SK-N-SH treated with all-trans-retinoic acid at 6 μM for 48 hours (cell line): ENCODE results near the gene FPR3.

Experiments used
- ATAC-seq: fragments of 200-7000 bp; cut with Tn5 transposase; 3 replicates; pipeline ENCODE4 v1.9.1; 2020; ENCODE audit warnings: mild to moderate bottlenecking, moderate library complexity
- ARNTL ChIP-seq: fragments of 450-650 bp; formaldehyde crosslinking; IDR thresholded peaks from 2 replicates; pipeline ENCODE4 v1.5.0; 2020; ENCODE audit warnings: low read depth, mild to moderate bottlenecking, moderate library complexity, borderline replicate concordance
- CSDC2 ChIP-seq: fragments of 250-450 bp; sonication (Bioruptor Pico); IDR thresholded peaks from 2 replicates; pipeline ENCODE4 v1.5.0; 2020; ENCODE audit warnings: mild to moderate bottlenecking, moderate library complexity
- ESRRG ChIP-seq: fragments of 250-450 bp; sonication (Bioruptor Pico); IDR thresholded peaks from 2 replicates; pipeline ENCODE4 v1.6.1; 2021; ENCODE audit warnings: mild to moderate bottlenecking
- GLIS3 ChIP-seq: fragments of 250-450 bp; sonication (Bioruptor Pico); IDR thresholded peaks from 2 replicates; pipeline ENCODE4 v1.5.0; 2020; ENCODE audit warnings: mild to moderate bottlenecking, moderate library complexity
- ISL1 ChIP-seq: fragments of 250-450 bp; sonication (Bioruptor Pico); IDR thresholded peaks from 2 replicates; pipeline ENCODE4 v2.1.2; 2022; ENCODE audit warnings: mild to moderate bottlenecking, moderate library complexity
- OSR1 ChIP-seq: fragments of 250-450 bp; sonication (Bioruptor Pico); IDR thresholded peaks from 2 replicates; pipeline ENCODE4 v1.8.0; 2022; ENCODE audit warnings: moderate library complexity, mild to moderate bottlenecking, inconsistent platforms
- PPARA ChIP-seq: fragments of 250-450 bp; sonication (Bioruptor Pico); IDR thresholded peaks from 2 replicates; pipeline ENCODE4 v1.5.0; 2020; ENCODE audit warnings: mild to moderate bottlenecking, borderline replicate concordance
- RARB ChIP-seq: fragments of 250-450 bp; sonication (Bioruptor Pico); IDR thresholded peaks from 2 replicates; pipeline ENCODE4 v1.8.0; 2021; ENCODE audit warnings: mild to moderate bottlenecking, moderate library complexity
- SNAI2 ChIP-seq: fragments of 250-450 bp; sonication (Bioruptor Pico); IDR thresholded peaks from 2 replicates; pipeline ENCODE4 v1.5.0; 2020; ENCODE audit warnings: mild to moderate bottlenecking, moderate library complexity
- TCF4 ChIP-seq: fragments of 250-450 bp; sonication (Bioruptor Pico); IDR thresholded peaks from 2 replicates; pipeline ENCODE4 v1.8.0; 2021; ENCODE audit warnings: mild to moderate bottlenecking, moderate library complexity, borderline replicate concordance
- TOX ChIP-seq: fragments of 250-450 bp; sonication (Bioruptor Pico); IDR thresholded peaks from 2 replicates; pipeline ENCODE4 v1.8.0; 2021; ENCODE audit warnings: mild to moderate bottlenecking, moderate library complexity, borderline replicate concordance
- TSHZ2 ChIP-seq: fragments of 250-450 bp; sonication (Bioruptor Pico); IDR thresholded peaks from 2 replicates; pipeline ENCODE4 v1.5.0; 2020; ENCODE audit warnings: mild to moderate bottlenecking, moderate library complexity
- ZC3H10 ChIP-seq: fragments of 250-450 bp; sonication (Bioruptor Pico); IDR thresholded peaks from 2 replicates; pipeline ENCODE4 v1.5.1; 2021; ENCODE audit warnings: mild to moderate bottlenecking, moderate library complexity
- ZFP3 ChIP-seq: fragments of 250-450 bp; sonication (Bioruptor Pico); IDR thresholded peaks from 2 replicates; pipeline ENCODE4 v1.5.0; 2020; ENCODE audit warnings: mild to moderate bottlenecking, moderate library complexity
- ZFP30 ChIP-seq: fragments of 450-650 bp; formaldehyde crosslinking; IDR thresholded peaks from 2 replicates; pipeline ENCODE4 v1.5.0; 2022; ENCODE audit warnings: mild to moderate bottlenecking, moderate library complexity
- ZNF565 ChIP-seq: fragments of 450-650 bp; formaldehyde crosslinking; conservative IDR thresholded peaks from 2 replicates; pipeline ENCODE4 v1.5.0; 2020; ENCODE audit warnings: low read depth, mild to moderate bottlenecking, moderate library complexity
- ZNF70 ChIP-seq: fragments of 450-650 bp; formaldehyde crosslinking; IDR thresholded peaks from 2 replicates; pipeline ENCODE4 v1.5.0; 2020; ENCODE audit warnings: mild to moderate bottlenecking, moderate library complexity
- TF ChIP-seq, protein P1 (sequence below): fragments of 250-450 bp; sonication (Bioruptor Pico); IDR thresholded peaks from 2 replicates; pipeline ENCODE4 v1.8.0; 2020; ENCODE audit warnings: mild to moderate bottlenecking, moderate library complexity, borderline replicate concordance
- TF ChIP-seq, protein P2 (sequence below): fragments of 250-450 bp; sonication (Bioruptor Pico); IDR thresholded peaks from 2 replicates; pipeline ENCODE4 v1.8.0; 2021; ENCODE audit warnings: low read depth, mild to moderate bottlenecking, moderate library complexity, borderline replicate concordance
- TF ChIP-seq, protein P3 (sequence below): fragments of 250-450 bp; sonication (Bioruptor Pico); IDR thresholded peaks from 2 replicates; pipeline ENCODE4 v1.5.1; 2021; ENCODE audit warnings: mild to moderate bottlenecking, moderate library complexity

FPR3 gene

GRCh38 chr19:51809787-51810186 lies 14.8 kb downstream of the FPR3 start (continued):
- TF ChIP-seq, protein P1, sequence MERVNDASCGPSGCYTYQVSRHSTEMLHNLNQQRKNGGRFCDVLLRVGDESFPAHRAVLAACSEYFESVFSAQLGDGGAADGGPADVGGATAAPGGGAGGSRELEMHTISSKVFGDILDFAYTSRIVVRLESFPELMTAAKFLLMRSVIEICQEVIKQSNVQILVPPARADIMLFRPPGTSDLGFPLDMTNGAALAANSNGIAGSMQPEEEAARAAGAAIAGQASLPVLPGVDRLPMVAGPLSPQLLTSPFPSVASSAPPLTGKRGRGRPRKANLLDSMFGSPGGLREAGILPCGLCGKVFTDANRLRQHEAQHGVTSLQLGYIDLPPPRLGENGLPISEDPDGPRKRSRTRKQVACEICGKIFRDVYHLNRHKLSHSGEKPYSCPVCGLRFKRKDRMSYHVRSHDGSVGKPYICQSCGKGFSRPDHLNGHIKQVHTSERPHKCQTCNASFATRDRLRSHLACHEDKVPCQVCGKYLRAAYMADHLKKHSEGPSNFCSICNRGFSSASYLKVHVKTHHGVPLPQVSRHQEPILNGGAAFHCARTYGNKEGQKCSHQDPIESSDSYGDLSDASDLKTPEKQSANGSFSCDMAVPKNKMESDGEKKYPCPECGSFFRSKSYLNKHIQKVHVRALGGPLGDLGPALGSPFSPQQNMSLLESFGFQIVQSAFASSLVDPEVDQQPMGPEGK (CRISPR knock-in tag) = no peak
- TF ChIP-seq, all 23 proteins: peak for 0

DNA sequence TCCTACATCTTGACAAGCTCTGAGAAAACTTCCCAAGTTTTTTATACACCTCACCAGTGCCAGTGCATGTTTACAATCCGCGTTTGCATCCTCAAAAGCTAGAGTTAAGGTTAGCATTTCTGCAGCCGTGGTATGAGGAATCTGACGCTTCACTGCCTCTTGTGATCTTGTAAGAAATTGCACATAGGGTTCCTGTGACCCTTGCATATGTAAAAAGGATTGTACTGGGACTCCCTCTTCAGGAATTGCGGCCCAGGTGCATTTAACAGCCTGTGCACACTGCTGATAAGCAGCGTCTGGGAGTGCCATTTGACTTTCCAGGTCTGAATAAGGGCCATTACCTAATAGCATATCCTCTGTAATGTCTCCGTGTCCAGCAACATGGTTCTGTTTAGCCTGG lies 15.3 kb downstream of the FPR3 start:
- TF ChIP-seq TCF4 (CRISPR knock-in tag) = no peak
- TF ChIP-seq TOX (CRISPR knock-in tag) = no peak
- TF ChIP-seq ISL1 = no peak
- TF ChIP-seq TSHZ2 (CRISPR knock-in tag) = no peak
- ATAC-seq = 0 out of 3 replicates have a peak, but pooled peaks have one; percentile 37

- TF ChIP-seq GLIS3 (no peak), TOX (CRISPR knock-in tag) (no peak), ZNF70 (CRISPR knock-in tag) (no peak), SNAI2 (CRISPR knock-in tag) (no peak), OSR1 (CRISPR knock-in tag) (no peak), PPARA (no peak), ZFP3 (no peak), CSDC2 (CRISPR knock-in tag) (no peak), ISL1 (no peak), ESRRG (no peak)
- TF ChIP-seq, protein P2, sequence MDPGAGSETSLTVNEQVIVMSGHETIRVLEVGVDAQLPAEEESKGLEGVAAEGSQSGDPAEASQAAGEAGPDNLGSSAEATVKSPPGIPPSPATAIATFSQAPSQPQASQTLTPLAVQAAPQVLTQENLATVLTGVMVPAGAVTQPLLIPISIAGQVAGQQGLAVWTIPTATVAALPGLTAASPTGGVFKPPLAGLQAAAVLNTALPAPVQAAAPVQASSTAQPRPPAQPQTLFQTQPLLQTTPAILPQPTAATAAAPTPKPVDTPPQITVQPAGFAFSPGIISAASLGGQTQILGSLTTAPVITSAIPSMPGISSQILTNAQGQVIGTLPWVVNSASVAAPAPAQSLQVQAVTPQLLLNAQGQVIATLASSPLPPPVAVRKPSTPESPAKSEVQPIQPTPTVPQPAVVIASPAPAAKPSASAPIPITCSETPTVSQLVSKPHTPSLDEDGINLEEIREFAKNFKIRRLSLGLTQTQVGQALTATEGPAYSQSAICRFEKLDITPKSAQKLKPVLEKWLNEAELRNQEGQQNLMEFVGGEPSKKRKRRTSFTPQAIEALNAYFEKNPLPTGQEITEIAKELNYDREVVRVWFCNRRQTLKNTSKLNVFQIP = no peak
- TF ChIP-seq, protein P3, sequence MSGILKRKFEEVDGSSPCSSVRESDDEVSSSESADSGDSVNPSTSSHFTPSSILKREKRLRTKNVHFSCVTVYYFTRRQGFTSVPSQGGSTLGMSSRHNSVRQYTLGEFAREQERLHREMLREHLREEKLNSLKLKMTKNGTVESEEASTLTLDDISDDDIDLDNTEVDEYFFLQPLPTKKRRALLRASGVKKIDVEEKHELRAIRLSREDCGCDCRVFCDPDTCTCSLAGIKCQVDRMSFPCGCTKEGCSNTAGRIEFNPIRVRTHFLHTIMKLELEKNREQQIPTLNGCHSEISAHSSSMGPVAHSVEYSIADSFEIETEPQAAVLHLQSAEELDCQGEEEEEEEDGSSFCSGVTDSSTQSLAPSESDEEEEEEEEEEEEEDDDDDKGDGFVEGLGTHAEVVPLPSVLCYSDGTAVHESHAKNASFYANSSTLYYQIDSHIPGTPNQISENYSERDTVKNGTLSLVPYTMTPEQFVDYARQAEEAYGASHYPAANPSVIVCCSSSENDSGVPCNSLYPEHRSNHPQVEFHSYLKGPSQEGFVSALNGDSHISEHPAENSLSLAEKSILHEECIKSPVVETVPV = no peak
Observed at GRCh38 chr19:51811344-51811743, 16.4 kb downstream of the FPR3 start.

GRCh38 chr19:51815043-51815442 lies 20.1 kb downstream of the FPR3 start:
- ATAC-seq = no peak
- TF ChIP-seq ZNF565 (CRISPR knock-in tag) (no peak), TCF4 (CRISPR knock-in tag) (no peak), SNAI2 (CRISPR knock-in tag) (no peak), ZFP30 (CRISPR knock-in tag) (no peak), RARB (no peak), ISL1 (no peak), ZC3H10 (no peak)
- TF ChIP-seq, protein P2 = no peak

More at GRCh38 chr19:51811344-51811743, 16.4 kb downstream of the FPR3 start:
- no peak for ATAC-seq

DNA sequence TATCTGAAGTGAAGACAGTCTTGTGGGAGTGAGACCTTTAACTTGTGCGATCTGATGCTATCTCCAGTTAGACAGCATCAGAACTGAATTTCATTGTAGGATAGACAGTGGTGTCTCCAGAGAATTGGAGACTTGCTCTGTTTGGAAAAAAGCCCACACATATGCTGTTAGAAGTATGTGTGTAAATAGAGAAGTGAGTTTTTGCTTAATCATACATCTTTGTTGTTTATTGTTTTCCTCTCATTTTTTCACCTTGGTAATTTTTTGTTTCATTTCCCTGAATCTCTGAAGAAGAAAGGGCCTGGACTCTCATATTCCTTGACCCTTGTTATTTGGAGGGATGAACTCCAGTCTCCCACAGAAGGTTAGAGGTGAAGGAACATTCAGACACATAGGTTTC lies 21.8 kb downstream of the FPR3 start:
- ATAC-seq = no peak
- TF ChIP-seq ARNTL = no peak
